SK-N-SH treated with all-trans-retinoic acid at 6 μM for 48 hours (cell line): ENCODE data around the gene MTA1.

Experiments used
- ATAC-seq: fragments of 200-7000 bp; cut with Tn5 transposase; 3 replicates; pipeline ENCODE4 v1.9.1; 2020; ENCODE audit warnings: mild to moderate bottlenecking, moderate library complexity
- ARNTL ChIP-seq: fragments of 450-650 bp; formaldehyde crosslinking; IDR thresholded peaks from 2 replicates; pipeline ENCODE4 v1.5.0; 2020; ENCODE audit warnings: low read depth, mild to moderate bottlenecking, moderate library complexity, borderline replicate concordance
- BACH2 ChIP-seq: fragments of 250-450 bp; sonication (Bioruptor Pico); IDR thresholded peaks from 2 replicates; pipeline ENCODE4 v1.9.0; 2021; ENCODE audit warnings: mild to moderate bottlenecking, borderline replicate concordance
- CSDC2 ChIP-seq: fragments of 250-450 bp; sonication (Bioruptor Pico); IDR thresholded peaks from 2 replicates; pipeline ENCODE4 v1.5.0; 2020; ENCODE audit warnings: mild to moderate bottlenecking, moderate library complexity
- ESRRG ChIP-seq: fragments of 250-450 bp; sonication (Bioruptor Pico); IDR thresholded peaks from 2 replicates; pipeline ENCODE4 v1.6.1; 2021; ENCODE audit warnings: mild to moderate bottlenecking
- GLIS3 ChIP-seq: fragments of 250-450 bp; sonication (Bioruptor Pico); IDR thresholded peaks from 2 replicates; pipeline ENCODE4 v1.5.0; 2020; ENCODE audit warnings: mild to moderate bottlenecking, moderate library complexity
- ISL1 ChIP-seq: fragments of 250-450 bp; sonication (Bioruptor Pico); IDR thresholded peaks from 2 replicates; pipeline ENCODE4 v2.1.2; 2022; ENCODE audit warnings: mild to moderate bottlenecking, moderate library complexity
- OSR1 ChIP-seq: fragments of 250-450 bp; sonication (Bioruptor Pico); IDR thresholded peaks from 2 replicates; pipeline ENCODE4 v1.8.0; 2022; ENCODE audit warnings: moderate library complexity, mild to moderate bottlenecking, inconsistent platforms
- PATZ1 ChIP-seq: fragments of 250-450 bp; sonication (Bioruptor Pico); IDR thresholded peaks from 2 replicates; pipeline ENCODE4 v1.8.0; 2020; ENCODE audit warnings: mild to moderate bottlenecking, moderate library complexity, borderline replicate concordance
- PPARA ChIP-seq: fragments of 250-450 bp; sonication (Bioruptor Pico); IDR thresholded peaks from 2 replicates; pipeline ENCODE4 v1.5.0; 2020; ENCODE audit warnings: mild to moderate bottlenecking, borderline replicate concordance
- RARB ChIP-seq: fragments of 250-450 bp; sonication (Bioruptor Pico); IDR thresholded peaks from 2 replicates; pipeline ENCODE4 v1.8.0; 2021; ENCODE audit warnings: mild to moderate bottlenecking, moderate library complexity
- SNAI2 ChIP-seq: fragments of 250-450 bp; sonication (Bioruptor Pico); IDR thresholded peaks from 2 replicates; pipeline ENCODE4 v1.5.0; 2020; ENCODE audit warnings: mild to moderate bottlenecking, moderate library complexity
- TCF4 ChIP-seq: fragments of 250-450 bp; sonication (Bioruptor Pico); IDR thresholded peaks from 2 replicates; pipeline ENCODE4 v1.8.0; 2021; ENCODE audit warnings: mild to moderate bottlenecking, moderate library complexity, borderline replicate concordance
- ZFP3 ChIP-seq: fragments of 250-450 bp; sonication (Bioruptor Pico); IDR thresholded peaks from 2 replicates; pipeline ENCODE4 v1.5.0; 2020; ENCODE audit warnings: mild to moderate bottlenecking, moderate library complexity
- ZFP30 ChIP-seq: fragments of 450-650 bp; formaldehyde crosslinking; IDR thresholded peaks from 2 replicates; pipeline ENCODE4 v1.5.0; 2022; ENCODE audit warnings: mild to moderate bottlenecking, moderate library complexity
- ZNF565 ChIP-seq: fragments of 450-650 bp; formaldehyde crosslinking; conservative IDR thresholded peaks from 2 replicates; pipeline ENCODE4 v1.5.0; 2020; ENCODE audit warnings: low read depth, mild to moderate bottlenecking, moderate library complexity
- ZNF70 ChIP-seq: fragments of 450-650 bp; formaldehyde crosslinking; IDR thresholded peaks from 2 replicates; pipeline ENCODE4 v1.5.0; 2020; ENCODE audit warnings: mild to moderate bottlenecking, moderate library complexity
- ZNF8 ChIP-seq: fragments of 450-650 bp; formaldehyde crosslinking; IDR thresholded peaks from 2 replicates; pipeline ENCODE4 v1.5.0; 2020; ENCODE audit warnings: mild to moderate bottlenecking, moderate library complexity
- TF ChIP-seq, protein P1 (sequence below): fragments of 250-450 bp; sonication (Bioruptor Pico); IDR thresholded peaks from 2 replicates; pipeline ENCODE4 v1.5.0; 2020; ENCODE audit warnings: mild to moderate bottlenecking, moderate library complexity
- TF ChIP-seq, protein P2 (sequence below): fragments of 250-450 bp; sonication (Bioruptor Pico); IDR thresholded peaks from 2 replicates; pipeline ENCODE4 v1.5.1; 2021; ENCODE audit warnings: mild to moderate bottlenecking, moderate library complexity
- TF ChIP-seq, protein P3 (sequence below): fragments of 250-450 bp; sonication (Bioruptor Pico); IDR thresholded peaks from 2 replicates; pipeline ENCODE4 v1.5.1; 2020; ENCODE audit warnings: low read depth, mild to moderate bottlenecking, moderate library complexity

Gene MTA1

DNA sequence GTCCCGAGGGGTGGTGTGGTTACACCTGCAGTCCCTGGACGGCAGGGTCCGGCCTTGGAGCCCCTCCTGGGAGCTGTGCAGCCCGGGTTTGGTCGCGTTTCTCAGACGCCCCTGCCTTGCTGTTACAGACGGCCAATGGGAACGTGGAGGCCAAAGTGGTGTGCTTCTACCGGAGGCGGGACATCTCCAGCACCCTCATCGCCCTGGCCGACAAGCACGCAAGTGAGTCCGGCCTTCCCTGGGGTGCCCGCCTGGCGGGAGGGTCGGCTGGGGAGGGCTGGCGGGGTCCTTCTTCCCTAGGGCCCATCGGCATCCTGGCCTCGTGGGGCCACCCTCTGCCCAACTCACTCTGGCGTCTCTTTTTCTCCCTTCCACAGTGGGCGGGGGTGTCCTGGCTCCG lies 25.7 kb downstream of the MTA1 start:
- no peak for TF ChIP-seq TCF4
- no peak for ATAC-seq

DNA sequence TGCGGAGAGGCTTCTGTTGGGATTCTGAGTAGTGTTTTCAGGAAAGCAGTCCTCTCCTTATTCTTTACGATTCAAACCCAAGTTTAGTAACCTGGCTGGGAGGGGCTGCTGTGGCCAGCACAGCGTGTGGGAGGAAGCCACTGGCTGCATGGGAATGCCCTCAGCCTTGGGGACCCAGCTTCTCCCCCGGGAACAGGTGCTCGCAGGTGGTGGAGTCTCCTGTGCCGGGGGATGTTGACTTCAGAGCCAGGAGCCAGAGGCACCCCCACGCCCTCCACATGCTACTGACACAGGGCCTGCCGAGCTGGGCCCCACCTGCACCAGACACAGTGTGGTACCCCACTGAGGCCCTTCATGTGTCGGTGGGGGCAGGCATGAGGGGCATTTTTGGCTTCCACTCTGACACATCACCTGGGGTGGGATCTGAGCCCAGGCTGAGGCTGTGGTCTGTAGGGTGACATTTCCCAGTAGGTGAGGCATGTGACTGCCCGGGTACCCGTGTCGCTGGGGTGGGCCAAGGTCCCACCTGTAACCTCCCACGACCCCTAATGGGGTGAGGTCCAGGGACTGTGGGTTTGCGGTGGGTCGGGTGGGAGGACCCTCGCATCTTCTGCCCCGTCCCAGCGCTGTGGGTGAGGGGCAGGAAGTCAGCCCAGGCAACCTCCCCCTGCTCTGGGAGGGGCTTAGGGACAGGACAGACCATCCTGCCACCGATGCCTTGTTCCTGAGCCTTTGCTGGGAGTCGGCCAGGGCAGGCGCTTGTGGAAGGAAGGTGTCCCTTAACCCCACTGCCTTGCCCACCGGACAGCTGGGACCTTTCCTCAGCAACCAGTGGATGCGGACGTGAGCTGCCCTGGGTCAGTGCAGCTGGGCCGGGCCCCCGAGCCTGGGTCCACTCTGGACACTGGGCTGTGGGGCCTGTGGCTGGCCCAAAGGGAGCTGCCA lies 26.5 kb downstream of the MTA1 start:
- no peak for TF ChIP-seq SNAI2 (CRISPR knock-in tag)
- TF ChIP-seq, protein P1, sequence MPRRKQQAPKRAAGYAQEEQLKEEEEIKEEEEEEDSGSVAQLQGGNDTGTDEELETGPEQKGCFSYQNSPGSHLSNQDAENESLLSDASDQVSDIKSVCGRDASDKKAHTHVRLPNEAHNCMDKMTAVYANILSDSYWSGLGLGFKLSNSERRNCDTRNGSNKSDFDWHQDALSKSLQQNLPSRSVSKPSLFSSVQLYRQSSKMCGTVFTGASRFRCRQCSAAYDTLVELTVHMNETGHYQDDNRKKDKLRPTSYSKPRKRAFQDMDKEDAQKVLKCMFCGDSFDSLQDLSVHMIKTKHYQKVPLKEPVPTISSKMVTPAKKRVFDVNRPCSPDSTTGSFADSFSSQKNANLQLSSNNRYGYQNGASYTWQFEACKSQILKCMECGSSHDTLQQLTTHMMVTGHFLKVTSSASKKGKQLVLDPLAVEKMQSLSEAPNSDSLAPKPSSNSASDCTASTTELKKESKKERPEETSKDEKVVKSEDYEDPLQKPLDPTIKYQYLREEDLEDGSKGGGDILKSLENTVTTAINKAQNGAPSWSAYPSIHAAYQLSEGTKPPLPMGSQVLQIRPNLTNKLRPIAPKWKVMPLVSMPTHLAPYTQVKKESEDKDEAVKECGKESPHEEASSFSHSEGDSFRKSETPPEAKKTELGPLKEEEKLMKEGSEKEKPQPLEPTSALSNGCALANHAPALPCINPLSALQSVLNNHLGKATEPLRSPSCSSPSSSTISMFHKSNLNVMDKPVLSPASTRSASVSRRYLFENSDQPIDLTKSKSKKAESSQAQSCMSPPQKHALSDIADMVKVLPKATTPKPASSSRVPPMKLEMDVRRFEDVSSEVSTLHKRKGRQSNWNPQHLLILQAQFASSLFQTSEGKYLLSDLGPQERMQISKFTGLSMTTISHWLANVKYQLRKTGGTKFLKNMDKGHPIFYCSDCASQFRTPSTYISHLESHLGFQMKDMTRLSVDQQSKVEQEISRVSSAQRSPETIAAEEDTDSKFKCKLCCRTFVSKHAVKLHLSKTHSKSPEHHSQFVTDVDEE = no peak
- no peak for TF ChIP-seq PATZ1
- TF ChIP-seq ISL1 (CRISPR knock-in tag) = no peak
- TF ChIP-seq GLIS3 (CRISPR knock-in tag) = no peak
- TF ChIP-seq RARB = no peak
- no peak for TF ChIP-seq OSR1 (CRISPR knock-in tag)
- no peak for TF ChIP-seq ZNF565
- TF ChIP-seq PPARA (CRISPR knock-in tag) = no peak
- no peak for TF ChIP-seq ARNTL (CRISPR knock-in tag)
- TF ChIP-seq ZNF70 = no peak
- TF ChIP-seq BACH2 (CRISPR knock-in tag) = no peak

GRCh38 chr14:105446971-105447370 lies 27.3 kb downstream of the MTA1 start:
- TF ChIP-seq ESRRG (CRISPR knock-in tag) (no peak), ZFP3 (no peak), CSDC2 (CRISPR knock-in tag) (no peak), ZFP30 (CRISPR knock-in tag) (no peak), GLIS3 (CRISPR knock-in tag) (no peak), ZNF8 (no peak), RARB (no peak), PATZ1 (no peak)
- TF ChIP-seq, protein P2, sequence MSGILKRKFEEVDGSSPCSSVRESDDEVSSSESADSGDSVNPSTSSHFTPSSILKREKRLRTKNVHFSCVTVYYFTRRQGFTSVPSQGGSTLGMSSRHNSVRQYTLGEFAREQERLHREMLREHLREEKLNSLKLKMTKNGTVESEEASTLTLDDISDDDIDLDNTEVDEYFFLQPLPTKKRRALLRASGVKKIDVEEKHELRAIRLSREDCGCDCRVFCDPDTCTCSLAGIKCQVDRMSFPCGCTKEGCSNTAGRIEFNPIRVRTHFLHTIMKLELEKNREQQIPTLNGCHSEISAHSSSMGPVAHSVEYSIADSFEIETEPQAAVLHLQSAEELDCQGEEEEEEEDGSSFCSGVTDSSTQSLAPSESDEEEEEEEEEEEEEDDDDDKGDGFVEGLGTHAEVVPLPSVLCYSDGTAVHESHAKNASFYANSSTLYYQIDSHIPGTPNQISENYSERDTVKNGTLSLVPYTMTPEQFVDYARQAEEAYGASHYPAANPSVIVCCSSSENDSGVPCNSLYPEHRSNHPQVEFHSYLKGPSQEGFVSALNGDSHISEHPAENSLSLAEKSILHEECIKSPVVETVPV (CRISPR knock-in tag) = no peak
- TF ChIP-seq, all 23 proteins: peak for 0
- ATAC-seq = no peak

More for the DNA sequence above, 26.5 kb downstream of the MTA1 start:
- ATAC-seq = no peak

GRCh38 chr14:105447651-105448640 lies 28.3 kb downstream of the MTA1 start:
- ATAC-seq = peak; percentile 4
- TF ChIP-seq, protein P3, sequence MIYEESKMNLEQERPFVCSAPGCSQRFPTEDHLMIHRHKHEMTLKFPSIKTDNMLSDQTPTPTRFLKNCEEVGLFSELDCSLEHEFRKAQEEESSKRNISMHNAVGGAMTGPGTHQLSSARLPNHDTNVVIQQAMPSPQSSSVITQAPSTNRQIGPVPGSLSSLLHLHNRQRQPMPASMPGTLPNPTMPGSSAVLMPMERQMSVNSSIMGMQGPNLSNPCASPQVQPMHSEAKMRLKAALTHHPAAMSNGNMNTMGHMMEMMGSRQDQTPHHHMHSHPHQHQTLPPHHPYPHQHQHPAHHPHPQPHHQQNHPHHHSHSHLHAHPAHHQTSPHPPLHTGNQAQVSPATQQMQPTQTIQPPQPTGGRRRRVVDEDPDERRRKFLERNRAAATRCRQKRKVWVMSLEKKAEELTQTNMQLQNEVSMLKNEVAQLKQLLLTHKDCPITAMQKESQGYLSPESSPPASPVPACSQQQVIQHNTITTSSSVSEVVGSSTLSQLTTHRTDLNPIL = no peak
- no peak for TF ChIP-seq BACH2 (CRISPR knock-in tag)
- TF ChIP-seq ARNTL (CRISPR knock-in tag) = no peak
- no peak for TF ChIP-seq RARB
- no peak for TF ChIP-seq ZFP3
- no peak for TF ChIP-seq PATZ1
- TF ChIP-seq, protein P2 (CRISPR knock-in tag) = no peak
- TF ChIP-seq SNAI2 (CRISPR knock-in tag) = no peak
